H9 (cell line): Measurements from ENCODE around the gene SLC25A22. TPM values are rescaled to one million over a fixed set of nuclear protein-coding genes. Genes with fewer than 3 reads are reported as not detected.

Source experiments
- DNase-seq: peaks from one replicate; pipeline ENCODE4 v3.0.0-alpha.2; 2017
- H2AFZ ChIP-seq: one replicate; pipeline ENCODE4 v1.6.1; 2013; ENCODE audit warnings: mild to moderate bottlenecking, low read length, control low read depth, moderate library complexity
- H2AK5ac ChIP-seq: 2 replicates; pipeline ENCODE4 v1.6.1; 2013; ENCODE audit warnings: low read length, control low read depth, mixed read lengths; ENCODE audit not compliant: insufficient read length
- H2BK120ac ChIP-seq: one replicate; pipeline ENCODE4 v1.6.1; 2013; ENCODE audit warnings: low read depth, mild to moderate bottlenecking, low read length, control low read depth, inconsistent platforms; ENCODE audit not compliant: poor library complexity, severe bottlenecking
- H2BK12ac ChIP-seq: 2 replicates; pipeline ENCODE4 v1.6.1; 2013; ENCODE audit warnings: low read length, control low read depth, mixed read lengths, low read depth; ENCODE audit not compliant: insufficient read length
- H2BK15ac ChIP-seq: 2 replicates; pipeline ENCODE4 v1.6.1; 2013; ENCODE audit warnings: low read depth, low read length, control low read depth
- H2BK20ac ChIP-seq: one replicate; pipeline ENCODE4 v1.6.1; 2013; ENCODE audit warnings: low read depth, mild to moderate bottlenecking, low read length, control low read depth, inconsistent platforms; ENCODE audit not compliant: poor library complexity, severe bottlenecking
- H2BK5ac ChIP-seq: 2 replicates; pipeline ENCODE4 v1.6.1; 2013; ENCODE audit warnings: low read length, control low read depth, mixed read lengths; ENCODE audit not compliant: insufficient read length
- H3K14ac ChIP-seq: 2 replicates; pipeline ENCODE4 v1.6.1; 2013; ENCODE audit warnings: low read length, control low read depth; ENCODE audit not compliant: insufficient read depth
- H3K18ac ChIP-seq: 2 replicates; pipeline ENCODE4 v1.6.1; 2013; ENCODE audit warnings: low read depth, mild to moderate bottlenecking, mixed read lengths, low read length, control low read depth; ENCODE audit not compliant: insufficient read length
- H3K23ac ChIP-seq: 2 replicates; pipeline ENCODE4 v1.6.1; 2013; ENCODE audit warnings: low read length, control low read depth, mixed read lengths, low read depth; ENCODE audit not compliant: insufficient read length
- H3K23me2 ChIP-seq: 2 replicates; pipeline ENCODE4 v1.6.1; 2013; ENCODE audit warnings: low read depth, mild to moderate bottlenecking, mixed read lengths, low read length, control low read depth; ENCODE audit not compliant: insufficient read length, poor library complexity, severe bottlenecking
- H3K27ac ChIP-seq: 2 replicates; pipeline ENCODE4 v1.5.1; 2013; ENCODE audit warnings: low read length, control low read depth, mixed read lengths, low read depth; ENCODE audit not compliant: insufficient read length
- H3K27me3 ChIP-seq: 2 replicates; pipeline ENCODE4 v1.6.1; 2013; ENCODE audit warnings: low read length, control low read depth, inconsistent platforms; ENCODE audit not compliant: insufficient read depth
- H3K4ac ChIP-seq: 2 replicates; pipeline ENCODE4 v1.6.1; 2013; ENCODE audit warnings: low read depth, mild to moderate bottlenecking, control low read depth, inconsistent platforms, low read length, moderate library complexity
- H3K4me1 ChIP-seq: 2 replicates; pipeline ENCODE4 v1.6.1; 2013; ENCODE audit warnings: low read length, control low read depth, inconsistent platforms; ENCODE audit not compliant: insufficient read depth
- H3K4me2 ChIP-seq: 2 replicates; pipeline ENCODE4 v1.6.1; 2013; ENCODE audit warnings: low read length, control low read depth, mixed read lengths; ENCODE audit not compliant: insufficient read length, insufficient read depth
- H3K56ac ChIP-seq: 2 replicates; pipeline ENCODE4 v1.6.1; 2013; ENCODE audit warnings: low read depth, mild to moderate bottlenecking, mixed read lengths, low read length, control low read depth; ENCODE audit not compliant: insufficient read length
- H3K79me1 ChIP-seq: 2 replicates; pipeline ENCODE4 v1.6.1; 2013; ENCODE audit warnings: low read depth, mild to moderate bottlenecking, moderate library complexity, low read length, control low read depth, inconsistent platforms; ENCODE audit not compliant: insufficient read depth, poor library complexity, severe bottlenecking
- H3K79me2 ChIP-seq: 2 replicates; pipeline ENCODE4 v1.6.1; 2013; ENCODE audit warnings: low read length, control low read depth, inconsistent platforms; ENCODE audit not compliant: insufficient read depth
- H3K9ac ChIP-seq: 2 replicates; pipeline ENCODE4 v1.6.1; 2013; ENCODE audit warnings: low read length, control low read depth, mixed read lengths; ENCODE audit not compliant: insufficient read length; ENCODE audit errors: extremely low read depth
- H3K9me3 ChIP-seq: one replicate; pipeline ENCODE4 v1.6.1; 2013; ENCODE audit warnings: low read depth, low read length, inconsistent platforms; ENCODE audit not compliant: control insufficient read depth
- H3T11ph ChIP-seq: one replicate; pipeline ENCODE4 v1.6.1; 2013; ENCODE audit warnings: mild to moderate bottlenecking, low read length, control low read depth, inconsistent platforms
- H4K20me1 ChIP-seq: one replicate; pipeline ENCODE4 v1.6.1; 2013; ENCODE audit not compliant: control insufficient read depth, insufficient read length, insufficient read depth
- H4K5ac ChIP-seq: 2 replicates; pipeline ENCODE4 v1.6.1; 2013; ENCODE audit warnings: low read depth, mild to moderate bottlenecking, mixed read lengths, low read length, control low read depth; ENCODE audit not compliant: insufficient read length
- H4K8ac ChIP-seq: replicated peaks from 2 replicates; pipeline ENCODE4 v1.6.1; 2013; ENCODE audit warnings: low read length, control low read depth, mixed read lengths, low read depth; ENCODE audit not compliant: insufficient read length
- H4K91ac ChIP-seq: 2 replicates; pipeline ENCODE4 v1.6.1; 2013; ENCODE audit warnings: low read depth, mild to moderate bottlenecking, moderate library complexity, mixed read lengths, low read length, control low read depth; ENCODE audit not compliant: insufficient read length
- H3K27ac Mint-ChIP-seq, 3 experiments: 2 replicates in 2 of 3; 3 replicates in 1 of 3; pipeline ENCODE4 v1.8.0; 2020 to 2021; ENCODE audit warnings: mixed read lengths in 3 of 3, mild to moderate bottlenecking in 1 of 3, moderate library complexity in 1 of 3
- H3K27me3 Mint-ChIP-seq: 2 replicates; pipeline ENCODE4 v1.8.0; 2021; ENCODE audit warnings: low read depth, mild to moderate bottlenecking, moderate library complexity, mixed read lengths
- H3K36me3 Mint-ChIP-seq, 3 experiments: 2 replicates in 2 of 3; 3 replicates in 1 of 3; pipeline ENCODE4 v1.8.0; 2020 to 2021; ENCODE audit warnings: low read depth in 3 of 3, mixed read lengths in 3 of 3; ENCODE audit not compliant: insufficient read depth in 1 of 3
- H3K4me1 Mint-ChIP-seq, 2 experiments: 2 replicates each; pipeline ENCODE4 v1.8.0; 2020; ENCODE audit warnings: mixed read lengths in 2 of 2
- H3K4me3 Mint-ChIP-seq, 2 experiments: 2 replicates in 1 of 2; 3 replicates in 1 of 2; pipeline ENCODE4 v1.8.0; 2020 to 2021; ENCODE audit warnings: mild to moderate bottlenecking in 2 of 2, mixed read lengths in 2 of 2, moderate library complexity in 1 of 2
- H3K9me3 Mint-ChIP-seq, 2 experiments: 2 replicates in 1 of 2; 3 replicates in 1 of 2; pipeline ENCODE4 v1.8.0; 2020; ENCODE audit warnings: mild to moderate bottlenecking in 2 of 2, mixed read lengths in 2 of 2, moderate library complexity in 1 of 2
- CTCF ChIP-seq: fragments of 200-600 bp; sonication (generic); conservative IDR thresholded peaks from 3 replicates; pipeline ENCODE4 v1.8.0; 2021; ENCODE audit warnings: antibody characterized with exemption, mild to moderate bottlenecking
- total RNA-seq: library from RNA; stranded (reverse); gene quantifications from 2 replicates; pipeline ENCODE4 v1.2.1, GENCODE V29; 2021

Gene SLC25A22
- total RNA-seq, 1 experiment from 2014 or later: 51.9 TPM

- Histone ChIP-seq H3K79me1 (peaks cover 5% of the 10 kb centered on the region), H2AK5ac (no peak overlapping the region), H3K27ac (no peak overlapping the region), H2BK5ac (no peak overlapping the region), H3K9me3 (no peaks in the 10 kb centered on the region), H3K23me2 (no peaks in the 10 kb centered on the region), H2BK15ac (no peak overlapping the region), H2AFZ (no peak overlapping the region), H3K27me3 (no peaks in the 10 kb centered on the region), H3K14ac (no peak overlapping the region), H3K4me1 (no peaks in the 10 kb centered on the region), H3K23ac (no peak overlapping the region), H3T11ph (no peak overlapping the region), H4K8ac (no peak overlapping the region), H3K79me2 (no peaks in the 10 kb centered on the region; the same call in 1 of the 2 replicates), H3K18ac (no peak overlapping the region), H3K4me2 (no peak overlapping the region), H3K56ac (no peak overlapping the region), H2BK120ac (no peak overlapping the region), H4K5ac (no peak overlapping the region), H3K9ac (no peak overlapping the region), H4K91ac (no peak overlapping the region), H3K4ac (no peak overlapping the region), H2BK20ac (no peak overlapping the region), H2BK12ac (no peak overlapping the region), H4K20me1 (no peaks in the 10 kb centered on the region)
- Mint-ChIP-seq H3K4me1 (peaks cover 11 to 15% of the 10 kb centered on the region in 2 experiments), H3K27ac (no peak overlapping the region), H3K36me3 (peaks cover 40 to 89% (median 71%) of the 10 kb centered on the region in 3 experiments), H3K27me3 (no peaks in the 10 kb centered on the region), H3K4me3 (no peak overlapping the region), H3K9me3 (no peaks in the 10 kb centered on the region)
- no peak for DNase-seq
- TF ChIP-seq CTCF: no peak
These were observed 37.8 kb downstream of the SLC25A22 start for GRCh38 chr11:760236-760635.
